HepG2 (cell line): ENCODE measurements around the gene EPDR1. TPM values are rescaled to one million over a fixed set of nuclear protein-coding genes. Genes with fewer than 3 reads are reported as not detected.

Source experiments
- CBFB ChIP-seq: sonication (generic); formaldehyde crosslinking; IDR thresholded peaks from 2 replicates; pipeline ENCODE4 v1.4.0; 2020; ENCODE audit warnings: missing genetic modification reagents
- CBX2 ChIP-seq, 2 experiments: fragments of 200-600 bp in 1 of 2; sonication (generic); formaldehyde crosslinking in 1 of 2; IDR thresholded peaks; 2 replicates each; pipeline versions ENCODE4 v1.7.0 to v1.8.1; 2018 to 2022; ENCODE audit warnings: low read depth in 2 of 2, low read length in 1 of 2, mild to moderate bottlenecking in 1 of 2, missing genetic modification reagents in 1 of 2
- EED ChIP-seq: sonication (generic); formaldehyde crosslinking; IDR thresholded peaks from 2 replicates; pipeline ENCODE4 v1.5.0; 2020; ENCODE audit warnings: mild to moderate bottlenecking, missing genetic modification reagents
- FIP1L1 ChIP-seq: fragments of 200-400 bp; formaldehyde crosslinking; IDR thresholded peaks from 2 replicates; pipeline ENCODE4 v1.6.1; 2018; ENCODE audit warnings: low read depth, mild to moderate bottlenecking, low read length, moderate library complexity, borderline replicate concordance; ENCODE audit not compliant: insufficient read depth
- MAFF ChIP-seq: IDR thresholded peaks from 2 replicates; pipeline ENCODE4 v1.6.1; 2011; ENCODE audit warnings: low read depth, low read length, improper control_type of control experiment
- NFE2L1 ChIP-seq: sonication (generic); formaldehyde crosslinking; IDR thresholded peaks from 2 replicates; pipeline ENCODE4 v1.4.0; 2020; ENCODE audit warnings: missing genetic modification reagents, mild to moderate bottlenecking, borderline replicate concordance
- PITX1 ChIP-seq: sonication (generic); formaldehyde crosslinking; IDR thresholded peaks from 2 replicates; pipeline ENCODE4 v1.5.1; 2020; ENCODE audit warnings: mild to moderate bottlenecking, missing genetic modification reagents
- TEAD3 ChIP-seq: optimal IDR thresholded peaks from 2 replicates; pipeline ENCODE3; 2016; ENCODE audit warnings: borderline replicate concordance
- ZNF543 ChIP-seq: sonication (generic); formaldehyde crosslinking; IDR thresholded peaks from 2 replicates; pipeline ENCODE4 v1.4.0; 2020; ENCODE audit warnings: mild to moderate bottlenecking, missing genetic modification reagents
- ZSCAN20 ChIP-seq: sonication (generic); formaldehyde crosslinking; IDR thresholded peaks from 2 replicates; pipeline ENCODE4 v1.4.0; 2020; ENCODE audit warnings: missing genetic modification reagents, mild to moderate bottlenecking, borderline replicate concordance
- polyA plus RNA-seq, 8 experiments: library from polyadenylated mRNA; depleted of rRNA in 3 of 8; stranded (reverse) in 7 of 8; unstranded in 1 of 8; fragments of >200 nt; fragmentation: Illumina TruSeq in 4 of 8; extraction: Trizol in 4 of 8; gene quantifications; 2 replicates each; pipeline versions ENCODE4 v1.2.1 to v1.2.3, GENCODE V29; 2011 to 2016; ENCODE audit warnings: low read depth in 4 of 8, missing spikeins in 1 of 8, mixed read lengths in 1 of 8; ENCODE audit not compliant: insufficient read depth in 1 of 8
- total RNA-seq, 5 experiments: library from RNA; depleted of rRNA; stranded (reverse); fragments of >200 nt; fragmentation: Illumina TruSeq; extraction: Trizol; gene quantifications; 2 replicates each; pipeline ENCODE4 v1.2.3, GENCODE V29; 2016; ENCODE audit warnings: low read depth in 1 of 5
- TF ChIP-seq, protein P1 (sequence below): sonication (generic); formaldehyde crosslinking; IDR thresholded peaks from 2 replicates; pipeline ENCODE4 v1.5.1; 2020; ENCODE audit warnings: missing genetic modification reagents, mild to moderate bottlenecking, borderline replicate concordance
- TF ChIP-seq, protein P2 (sequence below): sonication (generic); formaldehyde crosslinking; IDR thresholded peaks from 2 replicates; pipeline ENCODE4 v1.9.0; 2022; ENCODE audit warnings: low read depth, missing genetic modification reagents
- TF ChIP-seq, protein P3 (sequence below): sonication (generic); formaldehyde crosslinking; conservative IDR thresholded peaks from 2 replicates; pipeline ENCODE4 v1.4.0; 2020; ENCODE audit warnings: missing genetic modification reagents
- TF ChIP-seq, protein P4 (sequence below): sonication (generic); formaldehyde crosslinking; conservative IDR thresholded peaks from 2 replicates; pipeline ENCODE4 v1.8.0; 2022; ENCODE audit warnings: missing genetic modification reagents
- TF ChIP-seq, protein P5 (sequence below): sonication (generic); formaldehyde crosslinking; IDR thresholded peaks from 2 replicates; pipeline ENCODE4 v1.4.0; 2020; ENCODE audit warnings: low read depth, mild to moderate bottlenecking, missing genetic modification reagents

The EPDR1 gene
- total and polyA plus RNA-seq, 2 of the 13 experiments (the other 11 are each of a cell fraction or from before 2014, with no cell fraction given): 38.3 to 50.2 TPM

DNA sequence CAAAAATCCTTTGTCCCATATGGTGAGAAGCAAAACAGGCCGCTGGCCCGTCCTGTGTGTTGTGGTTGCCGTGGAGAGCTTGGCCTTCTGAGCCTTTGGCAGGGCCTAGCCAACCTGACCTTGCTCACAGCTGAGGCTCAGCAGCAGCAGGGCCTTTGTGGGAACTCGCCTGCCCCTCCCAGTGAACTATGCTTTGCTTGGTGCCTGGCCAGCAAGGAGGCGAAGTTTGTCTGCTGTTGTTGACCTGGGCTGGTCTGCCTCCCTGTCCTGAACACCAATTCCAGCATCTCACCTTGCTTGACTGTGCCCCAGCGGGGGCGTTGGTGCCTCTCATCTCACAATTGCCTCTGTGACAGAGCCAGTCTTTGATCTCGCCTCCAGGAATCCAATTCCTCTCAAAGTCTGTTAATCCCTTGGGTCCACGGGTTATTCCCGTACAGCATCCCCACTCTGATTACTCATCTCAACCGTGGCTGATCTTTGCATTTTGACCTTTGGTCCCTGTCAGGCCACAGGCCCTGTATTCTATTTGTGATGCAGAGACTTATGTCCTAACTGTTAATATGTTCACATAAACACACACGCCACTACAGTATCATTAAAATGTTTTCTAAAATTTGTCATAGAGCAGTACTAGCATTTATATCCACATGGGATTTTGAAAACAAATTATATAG lies 22.6 kb downstream of the EPDR1 start (continued):
- TF ChIP-seq, protein P1, sequence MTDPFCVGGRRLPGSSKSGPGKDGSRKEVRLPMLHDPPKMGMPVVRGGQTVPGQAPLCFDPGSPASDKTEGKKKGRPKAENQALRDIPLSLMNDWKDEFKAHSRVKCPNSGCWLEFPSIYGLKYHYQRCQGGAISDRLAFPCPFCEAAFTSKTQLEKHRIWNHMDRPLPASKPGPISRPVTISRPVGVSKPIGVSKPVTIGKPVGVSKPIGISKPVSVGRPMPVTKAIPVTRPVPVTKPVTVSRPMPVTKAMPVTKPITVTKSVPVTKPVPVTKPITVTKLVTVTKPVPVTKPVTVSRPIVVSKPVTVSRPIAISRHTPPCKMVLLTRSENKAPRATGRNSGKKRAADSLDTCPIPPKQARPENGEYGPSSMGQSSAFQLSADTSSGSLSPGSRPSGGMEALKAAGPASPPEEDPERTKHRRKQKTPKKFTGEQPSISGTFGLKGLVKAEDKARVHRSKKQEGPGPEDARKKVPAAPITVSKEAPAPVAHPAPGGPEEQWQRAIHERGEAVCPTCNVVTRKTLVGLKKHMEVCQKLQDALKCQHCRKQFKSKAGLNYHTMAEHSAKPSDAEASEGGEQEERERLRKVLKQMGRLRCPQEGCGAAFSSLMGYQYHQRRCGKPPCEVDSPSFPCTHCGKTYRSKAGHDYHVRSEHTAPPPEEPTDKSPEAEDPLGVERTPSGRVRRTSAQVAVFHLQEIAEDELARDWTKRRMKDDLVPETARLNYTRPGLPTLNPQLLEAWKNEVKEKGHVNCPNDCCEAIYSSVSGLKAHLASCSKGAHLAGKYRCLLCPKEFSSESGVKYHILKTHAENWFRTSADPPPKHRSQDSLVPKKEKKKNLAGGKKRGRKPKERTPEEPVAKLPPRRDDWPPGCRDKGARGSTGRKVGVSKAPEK (CRISPR knock-in tag): peak; percentile 83; the same call in 1 of the 2 replicates
- TF ChIP-seq ZNF543 (CRISPR knock-in tag): peak; percentile 65; the same call in 1 of the 2 replicates
- no peak; the same call in 1 of the 2 replicates for TF ChIP-seq EED (CRISPR knock-in tag)
- no peak; the same call in 1 of the 2 replicates for TF ChIP-seq MAFF
- 0 out of 2 replicates have a peak, but pooled peaks have one; percentile 76 for TF ChIP-seq FIP1L1
- TF ChIP-seq, protein P2, sequence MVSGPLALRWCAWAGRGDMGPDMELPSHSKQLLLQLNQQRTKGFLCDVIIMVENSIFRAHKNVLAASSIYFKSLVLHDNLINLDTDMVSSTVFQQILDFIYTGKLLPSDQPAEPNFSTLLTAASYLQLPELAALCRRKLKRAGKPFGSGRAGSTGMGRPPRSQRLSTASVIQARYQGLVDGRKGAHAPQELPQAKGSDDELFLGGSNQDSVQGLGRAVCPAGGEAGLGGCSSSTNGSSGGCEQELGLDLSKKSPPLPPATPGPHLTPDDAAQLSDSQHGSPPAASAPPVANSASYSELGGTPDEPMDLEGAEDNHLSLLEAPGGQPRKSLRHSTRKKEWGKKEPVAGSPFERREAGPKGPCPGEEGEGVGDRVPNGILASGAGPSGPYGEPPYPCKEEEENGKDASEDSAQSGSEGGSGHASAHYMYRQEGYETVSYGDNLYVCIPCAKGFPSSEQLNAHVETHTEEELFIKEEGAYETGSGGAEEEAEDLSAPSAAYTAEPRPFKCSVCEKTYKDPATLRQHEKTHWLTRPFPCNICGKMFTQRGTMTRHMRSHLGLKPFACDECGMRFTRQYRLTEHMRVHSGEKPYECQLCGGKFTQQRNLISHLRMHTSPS (CRISPR knock-in tag): peak; percentile 80
- TF ChIP-seq PITX1 (CRISPR knock-in tag): peak; percentile 100
- TF ChIP-seq, protein P3, sequence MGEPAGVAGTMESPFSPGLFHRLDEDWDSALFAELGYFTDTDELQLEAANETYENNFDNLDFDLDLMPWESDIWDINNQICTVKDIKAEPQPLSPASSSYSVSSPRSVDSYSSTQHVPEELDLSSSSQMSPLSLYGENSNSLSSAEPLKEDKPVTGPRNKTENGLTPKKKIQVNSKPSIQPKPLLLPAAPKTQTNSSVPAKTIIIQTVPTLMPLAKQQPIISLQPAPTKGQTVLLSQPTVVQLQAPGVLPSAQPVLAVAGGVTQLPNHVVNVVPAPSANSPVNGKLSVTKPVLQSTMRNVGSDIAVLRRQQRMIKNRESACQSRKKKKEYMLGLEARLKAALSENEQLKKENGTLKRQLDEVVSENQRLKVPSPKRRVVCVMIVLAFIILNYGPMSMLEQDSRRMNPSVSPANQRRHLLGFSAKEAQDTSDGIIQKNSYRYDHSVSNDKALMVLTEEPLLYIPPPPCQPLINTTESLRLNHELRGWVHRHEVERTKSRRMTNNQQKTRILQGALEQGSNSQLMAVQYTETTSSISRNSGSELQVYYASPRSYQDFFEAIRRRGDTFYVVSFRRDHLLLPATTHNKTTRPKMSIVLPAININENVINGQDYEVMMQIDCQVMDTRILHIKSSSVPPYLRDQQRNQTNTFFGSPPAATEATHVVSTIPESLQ: no peak
- no peak for TF ChIP-seq ZSCAN20 (CRISPR knock-in tag)
- TF ChIP-seq NFE2L1 (CRISPR knock-in tag): no peak
- TF ChIP-seq CBFB: peak; percentile 81
- peak; percentile 98 for TF ChIP-seq TEAD3
- TF ChIP-seq, protein P4, sequence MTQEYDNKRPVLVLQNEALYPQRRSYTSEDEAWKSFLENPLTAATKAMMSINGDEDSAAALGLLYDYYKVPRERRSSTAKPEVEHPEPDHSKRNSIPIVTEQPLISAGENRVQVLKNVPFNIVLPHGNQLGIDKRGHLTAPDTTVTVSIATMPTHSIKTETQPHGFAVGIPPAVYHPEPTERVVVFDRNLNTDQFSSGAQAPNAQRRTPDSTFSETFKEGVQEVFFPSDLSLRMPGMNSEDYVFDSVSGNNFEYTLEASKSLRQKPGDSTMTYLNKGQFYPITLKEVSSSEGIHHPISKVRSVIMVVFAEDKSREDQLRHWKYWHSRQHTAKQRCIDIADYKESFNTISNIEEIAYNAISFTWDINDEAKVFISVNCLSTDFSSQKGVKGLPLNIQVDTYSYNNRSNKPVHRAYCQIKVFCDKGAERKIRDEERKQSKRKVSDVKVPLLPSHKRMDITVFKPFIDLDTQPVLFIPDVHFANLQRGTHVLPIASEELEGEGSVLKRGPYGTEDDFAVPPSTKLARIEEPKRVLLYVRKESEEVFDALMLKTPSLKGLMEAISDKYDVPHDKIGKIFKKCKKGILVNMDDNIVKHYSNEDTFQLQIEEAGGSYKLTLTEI: no peak
- TF ChIP-seq, protein P5, sequence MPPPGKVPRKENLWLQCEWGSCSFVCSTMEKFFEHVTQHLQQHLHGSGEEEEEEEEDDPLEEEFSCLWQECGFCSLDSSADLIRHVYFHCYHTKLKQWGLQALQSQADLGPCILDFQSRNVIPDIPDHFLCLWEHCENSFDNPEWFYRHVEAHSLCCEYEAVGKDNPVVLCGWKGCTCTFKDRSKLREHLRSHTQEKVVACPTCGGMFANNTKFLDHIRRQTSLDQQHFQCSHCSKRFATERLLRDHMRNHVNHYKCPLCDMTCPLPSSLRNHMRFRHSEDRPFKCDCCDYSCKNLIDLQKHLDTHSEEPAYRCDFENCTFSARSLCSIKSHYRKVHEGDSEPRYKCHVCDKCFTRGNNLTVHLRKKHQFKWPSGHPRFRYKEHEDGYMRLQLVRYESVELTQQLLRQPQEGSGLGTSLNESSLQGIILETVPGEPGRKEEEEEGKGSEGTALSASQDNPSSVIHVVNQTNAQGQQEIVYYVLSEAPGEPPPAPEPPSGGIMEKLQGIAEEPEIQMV (CRISPR knock-in tag): peak; percentile 69; the same call in 1 of the 2 replicates
- TF ChIP-seq CBX2 (IDR thresholded peaks at IDR 0.05; ENCODE audit: low read depth, low read length): no peak
- TF ChIP-seq CBX2 (CRISPR knock-in tag; IDR thresholded peaks at IDR 0.05; ENCODE audit: low read depth): peak; percentile 36; the same call in 1 of the 2 replicates
